NCI-H1092 treated with DMSO at 0.1 percent for 48 hours (cell line): ENCODE results near the gene CCDC157.
A peak's percentile ranks its signal among the peaks of the same experiment; 100 is the strongest.
"Not testable (repeated sequence)": the region's sequence is repeated elsewhere in the genome, so short reads cannot be mapped to it uniquely, and the experiment has no call there.

Experiments used
- DNase-seq: peaks from one replicate; lab custom pipeline; 2025; lab: John Stamatoyannopoulos, UW

CCDC157 gene

GRCh38 chr22:30390974-30391691 lies 34.3 kb downstream of the CCDC157 start:
- DNase-seq = peak; percentile 32

- DNase-seq = peak; percentile 7
Observed at GRCh38 chr22:30392661-30393321, 36.0 kb downstream of the CCDC157 start.

- no peak for DNase-seq
Observed at GRCh38 chr22:30393322-30393680, 36.5 kb downstream of the CCDC157 start.

- no peak for DNase-seq
Observed at GRCh38 chr22:30393885-30394284, 37.1 kb downstream of the CCDC157 start.

GRCh38 chr22:30396871-30397655 lies 40.3 kb downstream of the CCDC157 start, which contains the start of gene SEC14L2:
Gene SEC14L2, plus strand, starts transcription at chr22:30397018. Its CDS starts 99 bp downstream, at chr22:30397117.
- peak; percentile 19 for DNase-seq

- DNase-seq = no peak
Observed at GRCh38 chr22:30397656-30398635, 41.1 kb downstream of the CCDC157 start.

GRCh38 chr22:30398685-30399680 lies 42.2 kb downstream of the CCDC157 start:
- DNase-seq = no peak

- DNase-seq = no peak
Observed at GRCh38 chr22:30399718-30400117, 42.9 kb downstream of the CCDC157 start.

GRCh38 chr22:30400159-30400558 lies 43.4 kb downstream of the CCDC157 start:
- no peak for DNase-seq

- not testable (repeated sequence) for DNase-seq
Observed at GRCh38 chr22:30401024-30401423, 44.2 kb downstream of the CCDC157 start.

GRCh38 chr22:30402028-30402765 lies 45.4 kb downstream of the CCDC157 start:
- no peak for DNase-seq

- not testable (repeated sequence) for DNase-seq
Observed at GRCh38 chr22:30402766-30403104, 45.9 kb downstream of the CCDC157 start.

- DNase-seq = no peak
Observed at GRCh38 chr22:30404307-30404706, 47.5 kb downstream of the CCDC157 start.

- DNase-seq = no peak
Observed at GRCh38 chr22:30405731-30406130, 48.9 kb downstream of the CCDC157 start.

GRCh38 chr22:30406400-30406799 lies 49.6 kb downstream of the CCDC157 start:
- DNase-seq = no peak

- no peak for DNase-seq
Observed at GRCh38 chr22:30408388-30409102, 51.7 kb downstream of the CCDC157 start.

GRCh38 chr22:30411780-30412179 lies 55.0 kb downstream of the CCDC157 start:
- no peak for DNase-seq

- no peak for DNase-seq
Observed at GRCh38 chr22:30413001-30413400, 56.2 kb downstream of the CCDC157 start.
